ENCODE measurements around the gene LYPD1. TPM values are rescaled to one million over a fixed set of nuclear protein-coding genes. Genes with fewer than 3 reads are reported as not detected.

Gene LYPD1
- total and polyA plus RNA-seq, 2 of the 4 experiments (the other 2 are of a cell fraction) = 66.1 to 87.6 TPM

DNA sequence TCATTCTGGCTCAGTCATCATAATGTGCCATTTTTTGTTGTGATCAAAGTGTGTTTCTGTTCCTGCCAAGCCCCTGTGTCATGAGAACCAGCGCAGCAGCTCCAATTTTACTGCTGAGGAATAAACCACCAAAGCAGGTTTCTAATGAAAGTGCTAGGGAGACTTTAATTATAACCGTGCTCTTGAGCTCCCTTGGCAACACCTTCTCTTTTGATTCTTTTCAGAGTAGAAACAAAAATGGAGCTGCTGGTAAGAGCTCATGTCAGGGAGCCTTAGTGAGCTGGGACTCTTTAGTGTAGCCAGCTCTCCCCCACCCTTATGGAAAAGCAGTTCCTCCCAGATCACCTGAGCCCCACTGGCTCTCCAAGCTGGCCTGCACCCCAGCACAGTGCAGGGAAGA lies 74.3 kb downstream of the LYPD1 start:
- Histone ChIP-seq H3K4me1 (ENCODE audit: control insufficient read depth, insufficient read depth, low read length) (no peaks in the 10 kb centered on the region), H2AFZ (replicated peaks; ENCODE audit: low read length, poor library complexity) (no peak overlapping the region), H3K36me3 (ENCODE audit: control insufficient read depth, insufficient read depth, low read length) (no peaks in the 10 kb centered on the region), H2AK5ac (ENCODE audit: low read depth, low read length) (no peak overlapping the region), H3K4ac (ENCODE audit: low read depth, low read length) (no peak overlapping the region), H3K9ac (ENCODE audit: low read depth, low read length) (no peak overlapping the region), H2BK15ac (ENCODE audit: low read depth, low read length) (no peak overlapping the region), H3K18ac (ENCODE audit: low read depth, low read length) (no peak overlapping the region), H3K4me2 (ENCODE audit: low read depth, low read length) (no peak overlapping the region), H3K4me3 (ENCODE audit: insufficient read depth, low read depth, low read length) (no peak overlapping the region), H3K27me3 (ENCODE audit: control insufficient read depth, insufficient read depth, low read length) (peaks cover 26% of the 10 kb centered on the region), H3K79me1 (ENCODE audit: low read depth in 1 of 2, low read length in 2 of 2) (no peaks in the 10 kb centered on the region), H3K9me1 (ENCODE audit: insufficient read depth, low read length) (no peaks in the 10 kb centered on the region), H4K91ac (ENCODE audit: insufficient read depth, low read depth, low read length) (no peak overlapping the region), H3K23ac (ENCODE audit: low read depth, low read length) (no peak overlapping the region), H4K20me1 (ENCODE audit: insufficient read depth, low read length) (no peaks in the 10 kb centered on the region; the same call in 1 of the 2 replicates), H4K5ac (ENCODE audit: low read depth, low read length) (no peak overlapping the region), H3K9me3 (ENCODE audit: control insufficient read depth, insufficient read depth, low read length) (peaks cover 4% of the 10 kb centered on the region; the same call in 1 of the 2 replicates), H2BK5ac (ENCODE audit: low read depth, low read length, poor library complexity, severe bottlenecking) (no peak overlapping the region), H3K27ac (ENCODE audit: insufficient read depth, low read length) (no peak overlapping the region), H3K56ac (ENCODE audit: extremely low read depth, insufficient read depth, low read length) (no peak overlapping the region), H2AK9ac (replicated peaks; ENCODE audit: low read depth, low read length, poor library complexity) (no peak overlapping the region), H2BK120ac (ENCODE audit: low read depth, low read length) (no peak overlapping the region), H4K8ac (ENCODE audit: low read depth in 2 of 2, low read length in 2 of 2) (no peak overlapping the region), H3K14ac (replicated peaks; ENCODE audit: low read depth, low read length) (no peak overlapping the region), H2BK20ac (ENCODE audit: low read depth, low read length) (no peak overlapping the region)
- ATAC-seq (ENCODE audit: low read depth) (no peak), DNase-seq (no peak)
- dilution Hi-C loops (cut with HindIII; ENCODE audit: low sequenced_read_pairs, unreplicated experiment) = no loop called here
- in situ Hi-C loops (cut with MboI; ENCODE audit: low sequenced_read_pairs) = no loop called here
- TF ChIP-seq CEBPB (IDR thresholded peaks at IDR 0.05; ENCODE audit: low read depth, low read length) (no peak), MAFK (IDR thresholded peaks at IDR 0.05; ENCODE audit: low read depth, low read length) (no peak), RCOR1 (IDR thresholded peaks at IDR 0.05; ENCODE audit: insufficient replicate concordance, low read length) (no peak), POLR2A (IDR thresholded peaks at IDR 0.05; ENCODE audit: low read depth, low read length) (no peak), USF2 (IDR thresholded peaks at IDR 0.05; ENCODE audit: low read depth, low read length) (no peak), MAZ (IDR thresholded peaks at IDR 0.05; ENCODE audit: borderline replicate concordance, low read depth, low read length) (no peak), NFE2L2 (IDR thresholded peaks at IDR 0.05; ENCODE audit: low read depth, low read length) (no peak), FOS (IDR thresholded peaks at IDR 0.05; ENCODE audit: low read depth, low read length) (no peak), CTCF (conservative IDR thresholded peaks at IDR 0.05; ENCODE audit: low read depth, low read length) (no peak), BHLHE40 (IDR thresholded peaks at IDR 0.05; ENCODE audit: low read depth, low read length) (no peak), SMC3 (IDR thresholded peaks at IDR 0.05; ENCODE audit: low read depth, low read length) (no peak), RFX5 (IDR thresholded peaks at IDR 0.05; ENCODE audit: low read depth, low read length) (no peak), RAD21 (IDR thresholded peaks at IDR 0.05; ENCODE audit: low read length) (no peak), MXI1 (IDR thresholded peaks at IDR 0.05; ENCODE audit: borderline replicate concordance, low read depth, low read length) (no peak), CHD1 (IDR thresholded peaks at IDR 0.05; ENCODE audit: low read depth, low read length) (no peak)
- TF ChIP-seq, protein P1, sequence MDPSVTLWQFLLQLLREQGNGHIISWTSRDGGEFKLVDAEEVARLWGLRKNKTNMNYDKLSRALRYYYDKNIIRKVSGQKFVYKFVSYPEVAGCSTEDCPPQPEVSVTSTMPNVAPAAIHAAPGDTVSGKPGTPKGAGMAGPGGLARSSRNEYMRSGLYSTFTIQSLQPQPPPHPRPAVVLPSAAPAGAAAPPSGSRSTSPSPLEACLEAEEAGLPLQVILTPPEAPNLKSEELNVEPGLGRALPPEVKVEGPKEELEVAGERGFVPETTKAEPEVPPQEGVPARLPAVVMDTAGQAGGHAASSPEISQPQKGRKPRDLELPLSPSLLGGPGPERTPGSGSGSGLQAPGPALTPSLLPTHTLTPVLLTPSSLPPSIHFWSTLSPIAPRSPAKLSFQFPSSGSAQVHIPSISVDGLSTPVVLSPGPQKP (IDR thresholded peaks at IDR 0.05; ENCODE audit: borderline replicate concordance, low read depth, low read length) = no peak
- BruUV-seq (replicated peaks) = no TSS peak
- 33% methylated on average over 1 of the region's 2 CpGs; no CpG with 5 or more reads in 1 of the 2 experiments for WGBS, 2 experiments (ENCODE audit: extremely low coverage in 2 of 2, insufficient read length in 1 of 2)
- ChIA-PET POLR2A (ENCODE audit: unreplicated experiment) (no interaction called here), CTCF (no interaction called here)
- intact Hi-C loops (cut with micrococcal nuclease) = no loop called here

Measured in IMR-90 (cell line).